NCI-H524 (cell line): ENCODE measurements around the gene NRDE2.
A peak's percentile ranks its signal among the peaks of the same experiment; 100 is the strongest.

ENCODE experiments used
- DNase-seq, 2 experiments: peaks; one replicate each; lab custom pipeline; 2025; lab: John Stamatoyannopoulos, UW

Gene NRDE2

GRCh38 chr14:90344331-90345238 lies 12.8 kb upstream of the NRDE2 start:
- no peak for DNase-seq

DNA sequence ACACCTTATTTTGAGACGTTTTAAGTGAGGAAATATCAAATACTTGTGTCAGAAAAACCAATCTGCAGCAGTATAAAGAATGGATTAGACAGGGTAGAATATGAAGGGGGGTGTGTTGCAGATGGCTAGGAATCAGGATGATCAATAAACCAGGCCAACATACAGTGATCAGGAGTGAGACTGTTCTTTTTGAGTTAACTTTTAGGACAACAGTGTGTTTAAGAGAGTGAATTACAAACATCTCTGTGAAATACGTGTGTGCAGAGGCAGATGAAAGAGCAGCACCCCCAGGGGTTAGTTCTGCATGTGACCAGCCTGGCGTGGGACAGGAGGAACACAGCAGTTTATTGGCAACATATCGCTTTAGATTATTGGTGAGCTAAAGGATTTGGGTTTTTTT lies 10.6 kb upstream of the NRDE2 start:
- peak in 1 of 2 experiments; percentile 50 for DNase-seq

- DNase-seq: peak; percentile 65 to 76
Measured at GRCh38 chr14:90341784-90342183, 10.0 kb upstream of the NRDE2 start.

DNA sequence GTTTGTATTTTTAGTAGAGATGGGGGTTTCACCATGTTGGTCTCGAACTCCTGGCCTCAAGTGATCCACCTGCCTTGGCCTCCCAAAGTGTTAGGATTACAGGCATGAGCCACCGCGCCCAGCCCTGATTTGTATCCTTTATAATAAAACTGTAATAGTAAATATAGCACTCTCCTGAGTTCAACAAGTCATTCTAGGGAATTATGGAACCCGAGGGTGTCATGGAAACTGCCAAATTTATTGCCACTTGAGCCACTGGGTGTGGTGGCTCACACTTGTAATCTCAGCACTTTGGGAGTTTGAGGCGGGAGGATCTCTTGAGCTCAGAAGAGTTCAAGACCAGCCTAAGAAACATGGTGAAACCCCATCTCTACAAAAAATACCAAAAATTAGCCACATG lies 9.5 kb upstream of the NRDE2 start:
- peak in 1 of 2 experiments; percentile 21 for DNase-seq

DNA sequence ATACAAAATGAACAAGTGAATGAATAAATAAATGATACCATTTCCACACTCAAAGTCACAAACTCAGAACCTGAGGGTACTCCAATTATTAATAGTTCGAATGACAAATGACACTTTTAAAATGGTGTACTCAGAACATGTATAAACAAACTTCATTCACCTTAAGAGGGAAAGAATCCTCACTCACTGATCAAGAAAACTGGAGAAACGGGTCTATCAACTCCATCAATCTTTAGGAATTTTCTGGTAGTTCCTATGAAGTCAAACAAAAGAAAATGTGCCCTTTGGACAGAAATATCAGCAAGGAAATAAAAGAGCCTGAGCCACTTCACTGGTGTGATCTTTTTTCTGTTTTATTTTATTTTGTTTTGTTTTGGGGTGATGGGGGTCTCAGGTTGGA lies 5.2 kb upstream of the NRDE2 start:
- DNase-seq: no peak

GRCh38 chr14:90336401-90336800 lies 4.7 kb upstream of the NRDE2 start:
- DNase-seq: no peak

GRCh38 chr14:90332271-90332584 lies 487 bp upstream of the NRDE2 start:
- DNase-seq: no peak

DNA sequence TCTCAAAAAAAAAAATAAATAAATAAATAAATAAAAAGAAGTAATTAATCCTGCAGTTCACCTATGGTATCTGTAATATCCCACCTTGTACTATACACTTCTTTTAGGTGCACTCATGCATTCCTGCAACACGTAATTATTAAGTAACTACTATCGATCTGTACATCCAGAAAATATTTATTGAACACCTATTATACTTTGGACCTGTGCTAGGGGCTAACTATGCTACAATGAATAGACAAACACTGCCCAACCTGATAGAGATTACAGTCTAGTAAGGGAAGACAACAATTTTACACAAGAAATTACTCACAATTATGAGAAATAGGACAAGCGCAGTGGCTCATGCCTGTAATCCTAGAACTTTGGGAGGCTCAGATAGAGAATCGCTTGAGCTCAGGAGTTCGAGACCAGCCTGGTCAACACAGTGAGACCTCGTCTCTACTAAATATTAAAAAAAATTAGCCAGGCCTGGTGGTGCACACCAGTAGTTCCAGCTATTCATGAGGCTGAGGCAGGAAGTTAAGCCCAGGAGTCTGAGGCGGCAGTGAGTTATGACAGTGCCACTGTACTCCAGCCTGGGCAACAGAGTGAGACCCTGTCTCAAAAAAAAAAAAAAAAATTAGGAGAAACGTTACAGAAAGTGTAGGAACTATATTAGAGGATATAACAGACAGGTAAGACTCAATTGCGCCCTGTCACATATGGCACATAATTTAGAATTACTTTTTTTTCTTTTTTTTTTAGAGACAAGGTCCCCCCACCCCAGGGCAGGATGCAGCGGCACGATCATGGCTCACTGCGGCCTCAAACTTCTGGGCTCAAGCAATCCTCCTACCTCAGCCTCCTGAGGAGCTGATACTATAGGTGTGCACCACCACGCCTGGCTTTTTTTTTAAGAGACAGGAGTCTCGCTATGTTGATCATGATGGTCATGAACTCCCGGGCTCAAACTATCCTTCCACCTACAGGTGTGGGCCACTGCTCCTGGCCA lies 1.2 kb downstream of the NRDE2 start:
- no peak for DNase-seq

DNA sequence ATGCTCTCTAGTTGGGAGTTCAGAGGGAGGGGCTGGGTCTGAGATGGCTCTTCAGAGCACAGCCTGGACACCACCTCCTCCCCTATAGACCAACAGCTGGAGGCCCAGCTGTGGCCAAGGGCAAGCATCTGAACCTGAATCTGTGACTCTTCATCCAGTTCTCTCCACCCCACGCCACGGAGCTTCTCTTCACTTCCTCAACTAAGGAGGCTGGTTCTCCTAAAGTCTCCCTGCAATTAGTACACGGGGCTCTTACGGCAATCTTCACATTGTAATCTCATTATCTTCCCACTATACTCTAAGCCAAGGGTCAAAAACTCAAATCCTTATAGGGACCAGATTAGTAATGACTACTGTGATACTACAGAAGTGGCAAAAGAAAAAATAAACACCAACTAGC lies 9.8 kb downstream of the NRDE2 start:
- DNase-seq: no peak

DNA sequence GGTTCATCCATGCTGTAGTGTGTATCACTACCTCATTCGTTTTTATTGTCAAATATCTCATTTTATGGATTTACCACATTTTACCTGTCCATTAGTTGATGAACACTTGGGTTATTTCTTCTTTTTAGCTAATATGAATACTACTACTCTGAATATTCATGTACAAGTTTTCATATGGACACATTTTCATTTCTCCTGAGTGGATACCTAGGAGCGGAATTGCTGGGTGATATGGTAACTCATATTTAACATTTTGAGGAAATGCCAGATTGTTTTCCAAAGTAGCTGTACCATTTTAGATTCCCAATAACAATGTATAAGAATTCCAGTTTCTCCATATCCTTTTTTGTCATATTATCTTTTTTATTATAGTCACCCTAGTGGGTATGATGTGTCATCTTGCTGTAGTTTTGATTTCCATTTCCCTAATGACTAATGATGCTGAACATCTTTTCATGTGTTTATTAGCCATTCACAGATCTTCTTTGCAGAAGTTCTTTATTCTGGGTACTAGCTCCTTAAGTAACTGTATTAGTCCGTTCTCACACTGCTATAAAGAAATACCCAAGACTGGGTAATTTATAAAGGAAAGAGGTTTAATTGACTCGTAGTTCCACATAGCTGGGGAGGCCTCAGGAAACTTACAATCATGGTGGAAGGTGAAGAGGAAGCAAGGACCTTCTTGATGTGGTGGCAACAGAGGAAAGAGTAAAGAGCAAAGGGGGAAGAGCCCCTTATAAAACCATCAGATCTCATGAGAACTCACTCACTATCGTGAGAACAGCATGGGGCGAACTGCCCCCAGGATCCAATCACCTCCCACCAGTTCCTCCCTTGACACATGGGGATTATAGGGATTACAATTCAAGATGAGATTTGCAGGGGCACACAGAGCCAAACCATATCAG lies 11.9 kb downstream of the NRDE2 start:
- no peak for DNase-seq

DNA sequence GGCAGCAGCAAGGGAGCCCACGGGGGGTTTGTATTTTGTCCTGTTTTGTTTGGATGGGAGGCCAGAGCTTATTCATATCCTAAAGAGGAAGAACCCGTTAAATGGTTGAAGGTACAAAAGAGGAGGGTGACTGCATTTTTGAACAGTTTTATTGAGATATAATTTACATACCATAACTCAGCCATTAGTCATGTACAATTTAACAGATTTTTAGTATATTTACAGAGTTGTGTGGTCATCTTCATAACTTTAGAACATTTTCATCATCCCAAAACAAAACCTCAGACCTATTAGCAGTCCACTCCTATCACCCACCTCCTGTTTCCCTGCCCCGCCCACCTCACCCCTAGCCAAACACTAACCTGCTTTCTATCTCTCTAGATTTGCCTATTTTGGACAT lies 12.6 kb downstream of the NRDE2 start:
- no peak for DNase-seq

GRCh38 chr14:90318016-90318415 lies 13.7 kb downstream of the NRDE2 start:
- no peak for DNase-seq

DNA sequence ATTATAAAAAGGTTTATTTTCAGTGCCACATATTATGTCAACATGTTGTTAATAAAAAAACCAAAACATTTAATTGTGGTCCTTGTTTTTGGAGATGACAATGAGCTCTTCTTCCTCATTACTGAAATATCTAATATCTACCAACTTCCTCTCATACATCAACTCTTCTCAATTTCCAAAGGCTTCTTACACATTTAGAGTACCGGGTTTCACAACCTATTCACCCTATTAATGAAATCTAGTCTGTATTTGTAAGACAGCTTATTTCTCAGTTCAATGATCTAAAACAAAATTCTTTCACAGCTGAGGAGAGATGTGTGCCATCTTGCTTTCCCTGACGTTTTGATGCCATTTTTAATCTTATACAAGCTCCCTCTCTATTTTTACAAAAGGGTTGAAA lies 14.5 kb downstream of the NRDE2 start:
- DNase-seq: no peak

DNA sequence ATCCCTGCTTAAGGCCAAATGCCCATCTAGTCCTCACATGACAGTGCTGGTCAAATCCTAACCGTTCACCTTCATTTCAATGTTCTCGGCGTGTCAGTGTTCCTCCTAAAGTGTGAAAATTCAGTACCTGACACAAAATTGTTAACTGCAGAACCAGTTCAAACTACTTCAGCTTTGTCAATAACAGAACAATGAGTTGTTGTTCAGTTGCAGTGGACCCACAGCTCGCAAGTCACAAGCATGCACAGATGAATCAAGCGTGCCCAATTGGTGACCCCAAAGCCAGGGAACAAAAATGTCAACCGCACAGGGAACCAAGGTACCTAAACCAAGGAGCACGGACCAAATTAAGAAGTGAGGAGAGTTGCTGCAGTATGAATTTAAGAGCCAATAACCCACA lies 23.2 kb downstream of the NRDE2 start:
- no peak for DNase-seq

GRCh38 chr14:90305176-90305601 lies 26.6 kb downstream of the NRDE2 start:
- no peak for DNase-seq

DNA sequence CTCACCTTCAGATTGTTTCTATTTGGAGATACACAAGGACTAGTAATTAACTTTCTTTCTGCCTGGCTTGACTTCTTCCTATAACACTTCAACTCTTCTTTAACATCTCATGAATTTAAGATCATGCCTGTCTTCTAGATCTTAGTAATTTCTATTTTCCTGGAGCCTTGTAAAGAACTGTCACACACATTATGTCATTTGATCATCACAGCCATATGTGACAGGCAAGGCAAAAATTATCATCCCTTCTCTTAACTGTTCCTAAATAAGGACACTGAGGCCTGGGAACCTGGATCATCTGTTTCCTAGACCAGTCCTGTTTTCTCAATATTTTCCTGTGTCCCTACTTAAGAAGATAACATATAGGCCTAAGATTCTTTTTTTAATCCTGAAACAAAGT lies 27.2 kb downstream of the NRDE2 start:
- no peak for DNase-seq

GRCh38 chr14:90303473-90303872 lies 28.3 kb downstream of the NRDE2 start:
- DNase-seq: no peak

DNA sequence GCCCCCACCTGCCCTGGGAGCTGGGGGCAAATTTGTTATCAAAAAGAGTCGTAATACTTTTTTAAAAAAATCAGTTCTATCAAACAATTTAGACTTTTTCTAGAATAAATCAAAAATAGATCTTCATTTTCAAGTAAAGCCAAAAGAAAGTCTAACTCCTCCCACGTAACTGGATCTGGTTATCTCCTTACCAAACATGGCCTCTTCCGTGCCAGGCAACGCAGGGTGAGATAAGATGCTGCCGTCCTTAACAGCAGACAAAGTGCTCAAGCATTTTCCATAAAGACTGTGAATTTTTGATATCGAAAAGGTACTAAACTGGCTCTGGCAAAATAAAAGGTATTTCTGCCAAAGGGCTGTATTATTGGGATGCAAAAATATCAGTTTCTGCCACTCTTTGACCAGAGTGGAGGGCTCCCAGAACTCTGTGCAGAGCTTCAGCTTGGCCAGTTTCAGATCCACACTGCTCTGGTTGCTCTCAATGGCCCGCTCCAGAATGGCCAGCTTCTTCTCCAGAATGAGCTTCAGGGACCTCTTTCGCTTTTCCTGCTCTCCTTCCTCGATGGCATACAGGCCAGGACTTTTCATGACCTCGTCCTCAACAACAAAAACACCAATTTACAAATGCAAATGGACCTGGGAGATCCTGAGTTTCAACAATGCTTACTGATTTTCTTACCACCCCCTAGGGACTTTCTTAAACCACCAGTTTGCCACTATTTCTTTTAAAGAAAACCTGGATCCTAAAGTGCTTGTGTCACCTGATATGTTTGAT lies 29.0 kb downstream of the NRDE2 start:
- no peak for DNase-seq

DNA sequence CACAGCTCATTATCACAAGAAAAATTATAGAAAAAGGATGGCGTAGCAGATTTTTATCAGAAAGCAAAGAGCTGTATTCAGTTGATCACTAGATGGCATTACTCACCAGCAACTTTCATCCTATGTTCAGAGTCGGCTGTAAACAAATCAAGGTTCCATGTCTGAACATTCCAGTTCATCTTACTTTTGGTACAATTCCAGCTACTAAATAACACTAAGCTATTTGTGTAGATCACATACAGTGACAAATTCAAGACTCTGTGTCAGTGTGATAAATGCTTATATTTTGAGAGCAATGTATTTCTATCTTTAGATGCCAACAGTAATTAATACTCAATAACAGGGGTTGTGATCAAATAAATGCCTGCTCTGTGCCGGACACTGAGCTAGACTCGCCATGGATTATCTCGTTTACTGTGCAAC lies 30.1 kb downstream of the NRDE2 start:
- peak; percentile 31 to 60 for DNase-seq

GRCh38 chr14:90301122-90301521 lies 30.6 kb downstream of the NRDE2 start:
- no peak for DNase-seq

DNA sequence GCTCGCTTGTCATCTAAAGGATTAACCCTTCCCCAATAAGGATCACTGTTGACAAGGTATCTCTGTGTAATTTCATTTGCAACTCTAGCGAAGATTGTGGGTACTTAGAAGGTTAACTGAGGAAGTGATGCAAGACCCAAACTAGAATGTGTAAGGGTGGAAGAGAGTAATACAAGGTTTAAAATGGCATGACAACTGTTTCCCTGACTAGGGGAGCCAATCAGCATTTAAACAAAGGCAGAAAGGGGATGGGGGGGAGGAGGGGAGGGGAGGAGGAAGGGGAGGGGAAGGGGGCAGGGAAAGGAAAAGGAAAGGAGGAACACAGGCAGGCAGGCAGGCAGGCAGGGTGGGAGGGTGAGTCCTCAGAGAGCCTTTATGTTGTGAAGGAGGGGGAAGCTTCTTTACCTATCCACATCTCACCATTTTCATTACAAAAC lies 31.1 kb downstream of the NRDE2 start:
- DNase-seq: no peak
